Body of pancreas (tissue), 4 donors: Measurements from ENCODE around the gene YWHAB.

Source experiments
- CTCF ChIP-seq, 7 experiments: fragments of 450-650 bp in 4 of 7; fragments of 200-600 bp in 3 of 7; sonication (generic) in 3 of 7; IDR thresholded peaks; one replicate each; pipeline ENCODE4 v1.5.1; 2016 to 2019; ENCODE audit warnings: antibody characterized with exemption in 7 of 7
- POLR2A ChIP-seq, 3 donors: fragments of 450-650 bp; IDR thresholded peaks; one replicate each; pipeline ENCODE4 v1.6.1; 2016; ENCODE audit warnings: antibody characterized with exemption in 3 of 3, mild to moderate bottlenecking in 2 of 3

- TF ChIP-seq CTCF (IDR thresholded peaks at IDR 0.05) (no peak), POLR2A (IDR thresholded peaks at IDR 0.05) (no peak)
These were observed 69.8 kb downstream of the YWHAB start for GRCh38 chr20:44955270-44955669.
